NK-92 (cell line): ENCODE results near the gene HDAC10.

Source experiments
- DNase-seq: peaks from one replicate; lab custom pipeline; 2025; ENCODE audit not compliant: unreplicated experiment; lab: John Stamatoyannopoulos, UW

The HDAC10 gene

GRCh38 chr22:50244420-50245213 lies 6.4 kb downstream of the HDAC10 start, which contains the start of gene TUBGCP6:
TUBGCP6 (minus strand) TSS chr22:50245023; CDS start chr22:50244459, 564 bp downstream.
- DNase-seq: peak; percentile 22

GRCh38 chr22:50243685-50244419 lies 7.2 kb downstream of the HDAC10 start:
- DNase-seq: no peak

GRCh38 chr22:50242406-50242949 lies 8.6 kb downstream of the HDAC10 start:
- DNase-seq: no peak

GRCh38 chr22:50238755-50239154 lies 12.3 kb downstream of the HDAC10 start:
- DNase-seq: no peak

- DNase-seq: no peak
These were observed 14.2 kb downstream of the HDAC10 start for GRCh38 chr22:50236731-50237409.

GRCh38 chr22:50233223-50233622 lies 17.8 kb downstream of the HDAC10 start:
- no peak for DNase-seq

GRCh38 chr22:50232481-50233151 lies 18.4 kb downstream of the HDAC10 start:
- no peak for DNase-seq

GRCh38 chr22:50229370-50229769 lies 21.7 kb downstream of the HDAC10 start:
- DNase-seq: no peak

GRCh38 chr22:50228366-50228765 lies 22.7 kb downstream of the HDAC10 start:
- no peak for DNase-seq

- DNase-seq: no peak
These were observed 23.4 kb downstream of the HDAC10 start for GRCh38 chr22:50227579-50228215.

- no peak for DNase-seq
These were observed 24.2 kb downstream of the HDAC10 start for GRCh38 chr22:50226875-50227165.

GRCh38 chr22:50226063-50226874 lies 24.8 kb downstream of the HDAC10 start:
- no peak for DNase-seq

GRCh38 chr22:50225200-50225969 lies 25.7 kb downstream of the HDAC10 start:
- DNase-seq: no peak

- no peak for DNase-seq
These were observed 27.0 kb downstream of the HDAC10 start for GRCh38 chr22:50224071-50224470.

- no peak for DNase-seq
These were observed 28.6 kb downstream of the HDAC10 start for GRCh38 chr22:50222508-50222907.

- no peak for DNase-seq
These were observed 29.4 kb downstream of the HDAC10 start for GRCh38 chr22:50221410-50222300.

GRCh38 chr22:50220603-50221409 lies 30.3 kb downstream of the HDAC10 start:
- DNase-seq: no peak
